Astrocyte (in vitro differentiated cells and primary cell): ENCODE results near the gene PGA4. TPM values are rescaled to one million over a fixed set of nuclear protein-coding genes. Genes with fewer than 3 reads are reported as not detected.

Source experiments
- DNase-seq: peaks from one replicate; pipeline ENCODE4 v3.0.0-alpha.2; 2010; ENCODE audit warnings: low read depth
- FAIRE-seq: peaks from 2 replicates; lab custom pipeline; 2011; peaks lifted over from hg19 to GRCh38; lab: Jason Lieb, UNC
- H2AFZ ChIP-seq: 2 replicates; pipeline ENCODE4 v1.6.0; 2012; ENCODE audit warnings: low read depth, low read length, inconsistent platforms
- H3K27ac ChIP-seq: 2 replicates; pipeline ENCODE4 v1.5.1; 2011; ENCODE audit warnings: low read depth, low read length, inconsistent platforms
- H3K27me3 ChIP-seq: 2 replicates; pipeline ENCODE4 v1.6.0; 2011; ENCODE audit warnings: low read length, inconsistent platforms; ENCODE audit not compliant: insufficient read depth
- H3K36me3 ChIP-seq: 2 replicates; pipeline ENCODE4 v1.5.1; 2011; ENCODE audit warnings: low read length, inconsistent platforms; ENCODE audit not compliant: insufficient read depth
- H3K4me1 ChIP-seq: 2 replicates; pipeline ENCODE4 v1.5.1; 2011; ENCODE audit warnings: low read length, inconsistent platforms; ENCODE audit not compliant: insufficient read depth
- H3K4me2 ChIP-seq: 2 replicates; pipeline ENCODE4 v1.6.0; 2012; ENCODE audit warnings: low read length, inconsistent platforms
- H3K4me3 ChIP-seq: 2 replicates; pipeline ENCODE4 v1.5.1; 2011; ENCODE audit warnings: low read depth, mild to moderate bottlenecking, low read length, inconsistent platforms; ENCODE audit not compliant: insufficient read depth
- H3K79me2 ChIP-seq: 2 replicates; pipeline ENCODE4 v1.6.0; 2012; ENCODE audit warnings: mild to moderate bottlenecking, low read length, inconsistent platforms; ENCODE audit not compliant: insufficient read depth
- H3K9ac ChIP-seq: 2 replicates; pipeline ENCODE4 v1.6.0; 2012; ENCODE audit warnings: mild to moderate bottlenecking, low read length, inconsistent platforms
- H3K9me3 ChIP-seq: 2 replicates; pipeline ENCODE4 v1.5.1; 2012; ENCODE audit warnings: low read depth, mild to moderate bottlenecking, low read length, inconsistent platforms; ENCODE audit not compliant: insufficient read depth
- H4K20me1 ChIP-seq: 2 replicates; pipeline ENCODE4 v1.6.0; 2012; ENCODE audit warnings: low read length, inconsistent platforms; ENCODE audit not compliant: insufficient read depth
- H3K27ac Mint-ChIP-seq: one replicate; pipeline ENCODE4 v1.8.0; 2021; ENCODE audit warnings: mild to moderate bottlenecking, mixed read lengths; ENCODE audit not compliant: unreplicated experiment
- H3K27me3 Mint-ChIP-seq: one replicate; pipeline ENCODE4 v1.8.0; 2021; ENCODE audit warnings: low read depth, mixed read lengths; ENCODE audit not compliant: unreplicated experiment
- H3K36me3 Mint-ChIP-seq: one replicate; pipeline ENCODE4 v1.8.0; 2021; ENCODE audit warnings: low read depth, mixed read lengths; ENCODE audit not compliant: unreplicated experiment
- H3K4me1 Mint-ChIP-seq: one replicate; pipeline ENCODE4 v1.8.0; 2021; ENCODE audit warnings: low read depth, mixed read lengths; ENCODE audit not compliant: unreplicated experiment
- H3K4me3 Mint-ChIP-seq: one replicate; pipeline ENCODE4 v1.8.0; 2021; ENCODE audit warnings: mild to moderate bottlenecking, moderate library complexity, mixed read lengths; ENCODE audit not compliant: unreplicated experiment
- H3K9me3 Mint-ChIP-seq: one replicate; pipeline ENCODE4 v1.8.0; 2021; ENCODE audit warnings: mild to moderate bottlenecking, mixed read lengths; ENCODE audit not compliant: unreplicated experiment
- CTCF ChIP-seq: IDR thresholded peaks from 2 replicates; pipeline ENCODE4 v1.5.1; 2011; ENCODE audit warnings: low read depth, mild to moderate bottlenecking, inconsistent platforms, low read length, moderate library complexity; ENCODE audit not compliant: insufficient read depth
- EZH2 ChIP-seq: IDR thresholded peaks from 2 replicates; pipeline ENCODE4 v1.6.1; 2012; ENCODE audit warnings: mild to moderate bottlenecking, low read length, inconsistent platforms; ENCODE audit not compliant: insufficient read depth
- total RNA-seq: library from RNA; stranded (reverse); gene quantifications from 2 replicates; pipeline ENCODE4 v1.2.1, GENCODE V29; 2021

Gene PGA4
- total RNA-seq, 1 donor from 2014 or later: 0.86 TPM

GRCh38 chr11:61189933-61190332, 32.2 kb upstream of the PGA4 start:
- no peak overlapping the region for H3K9ac ChIP-seq
- H3K9me3 ChIP-seq: no peaks in the 10 kb centered on the region
- no peak for DNase-seq
- no peak overlapping the region for H3K4me2 ChIP-seq
- Mint-ChIP-seq H3K36me3 (no peaks in the 10 kb centered on the region), H3K27ac (no peak overlapping the region), H3K4me3 (no peak overlapping the region), H3K4me1 (no peaks in the 10 kb centered on the region), H3K9me3 (no peaks in the 10 kb centered on the region), H3K27me3 (peaks cover 10% of the 10 kb centered on the region)
- FAIRE-seq: no peak
- TF ChIP-seq EZH2 (no peak), CTCF (no peak)
- H3K27me3 ChIP-seq: peaks cover 8% of the 10 kb centered on the region
- H3K4me3 ChIP-seq: no peak overlapping the region
- H3K36me3 ChIP-seq: no peaks in the 10 kb centered on the region
- no peaks in the 10 kb centered on the region for H3K4me1 ChIP-seq
- no peak overlapping the region for H2AFZ ChIP-seq
- no peaks in the 10 kb centered on the region for H4K20me1 ChIP-seq
- H3K27ac ChIP-seq: no peak overlapping the region
- no peaks in the 10 kb centered on the region for H3K79me2 ChIP-seq

GRCh38 chr11:61193596-61193995, 28.6 kb upstream of the PGA4 start:
- TF ChIP-seq EZH2 (no peak), CTCF (no peak)
- Histone ChIP-seq H3K27ac (no peak overlapping the region), H3K27me3 (peaks cover 15% of the 10 kb centered on the region), H3K4me2 (no peak overlapping the region), H3K9ac (no peak overlapping the region), H2AFZ (no peak overlapping the region), H3K4me1 (no peaks in the 10 kb centered on the region), H4K20me1 (no peaks in the 10 kb centered on the region), H3K79me2 (no peaks in the 10 kb centered on the region), H3K4me3 (no peak overlapping the region), H3K9me3 (no peaks in the 10 kb centered on the region), H3K36me3 (no peaks in the 10 kb centered on the region)
- Mint-ChIP-seq H3K27me3 (peaks cover 19% of the 10 kb centered on the region), H3K9me3 (no peaks in the 10 kb centered on the region), H3K4me1 (no peaks in the 10 kb centered on the region), H3K27ac (no peak overlapping the region), H3K4me3 (no peak overlapping the region), H3K36me3 (no peaks in the 10 kb centered on the region)
- DNase-seq (no peak), FAIRE-seq (no peak)

GRCh38 chr11:61194169-61194671, 27.9 kb upstream of the PGA4 start:
- FAIRE-seq (no peak), DNase-seq (no peak)
- no peaks in the 10 kb centered on the region for H4K20me1 ChIP-seq
- Mint-ChIP-seq H3K36me3 (no peaks in the 10 kb centered on the region), H3K4me3 (no peak overlapping the region), H3K9me3 (no peaks in the 10 kb centered on the region), H3K4me1 (no peaks in the 10 kb centered on the region), H3K27ac (no peak overlapping the region), H3K27me3 (peaks cover 20% of the 10 kb centered on the region)
- no peak overlapping the region for H3K4me3 ChIP-seq
- H3K4me1 ChIP-seq: no peaks in the 10 kb centered on the region
- no peak overlapping the region for H3K9ac ChIP-seq
- no peaks in the 10 kb centered on the region for H3K79me2 ChIP-seq
- H2AFZ ChIP-seq: no peak overlapping the region
- TF ChIP-seq CTCF: no peak
- no peak for TF ChIP-seq EZH2
- no peak overlapping the region for H3K4me2 ChIP-seq
- peaks cover 17% of the 10 kb centered on the region for H3K27me3 ChIP-seq
- no peaks in the 10 kb centered on the region for H3K36me3 ChIP-seq
- no peaks in the 10 kb centered on the region for H3K9me3 ChIP-seq
- no peak overlapping the region for H3K27ac ChIP-seq
